ENCODE results near the gene EARS2. TPM values are rescaled to one million over a fixed set of nuclear protein-coding genes. Genes with fewer than 3 reads are reported as not detected.

The EARS2 gene
- total and polyA plus RNA-seq, 2 of the 8 experiments (the other 6 are each of a cell fraction or from before 2014, with no cell fraction given): 47.8 to 111 TPM

GRCh38 chr16:23539984-23540816 lies 16.9 kb downstream of the EARS2 start:
- no peak for FAIRE-seq
- no peak overlapping the region for H2BK120ac ChIP-seq (replicated peaks; ENCODE audit: low read depth, low read length)

More at GRCh38 chr16:23539984-23540816, 16.9 kb downstream of the EARS2 start:
- H2BK15ac ChIP-seq (ENCODE audit: low read length): no peak overlapping the region
- ChIA-PET CTCF (ENCODE audit: partially characterized antibody) (interaction anchor here (0.6 to 2.0 kb wide), 5 partner anchors 11 to 712 kb away, joined by 3 to 6 read pairs (median 3); partner anchors contain the start of gene NDUFAB1), POLR2A (ENCODE audit: partially characterized antibody) (interaction anchor here (1.1 to 1.8 kb wide), 5 partner anchors 11 to 48 kb away, joined by 3 to 8 read pairs (median 6); no protein-coding TSS in a partner anchor)
- H3K36me3 ChIP-seq (ENCODE audit: control insufficient read depth in 2 of 4, insufficient read depth in 4 of 4, low read length in 3 of 4): peaks cover 5 to 54% (median 30%) of the 10 kb centered on the region in 4 experiments
- no peak overlapping the region for H4K5ac ChIP-seq (ENCODE audit: insufficient read length, low read depth, low read length)
- H3K18ac ChIP-seq (ENCODE audit: extremely low read depth, low read length): no peak overlapping the region
- no peak overlapping the region for H3K23ac ChIP-seq (ENCODE audit: insufficient read length)
- H3K14ac ChIP-seq (ENCODE audit: insufficient read length): no peak overlapping the region
- no peak overlapping the region for H3K4ac ChIP-seq (replicated peaks; ENCODE audit: insufficient read length, low read depth, low read length)
- no peak overlapping the region for H3K27ac ChIP-seq (ENCODE audit: low read depth, low read length)
- H3K4me2 ChIP-seq (ENCODE audit: insufficient read depth in 1 of 2, low read depth in 2 of 2, low read length in 2 of 2): no peak overlapping the region
- H3K9me3 ChIP-seq (ENCODE audit: insufficient read depth in 2 of 2, low read depth in 1 of 2, low read length in 1 of 2): no peaks in the 10 kb centered on the region
- H3K79me2 ChIP-seq (ENCODE audit: control insufficient read depth in 1 of 2, insufficient read depth in 2 of 2, low read length in 2 of 2): no peaks in the 10 kb centered on the region
- H3K79me1 ChIP-seq (ENCODE audit: low read depth, low read length): no peaks in the 10 kb centered on the region
- TF ChIP-seq EZH2 (IDR thresholded peaks at IDR 0.05; ENCODE audit: low read depth, low read length, severe bottlenecking) (no peak), RBBP5 (IDR thresholded peaks at IDR 0.05; ENCODE audit: borderline replicate concordance, low read depth, low read length) (no peak), POU5F1 (IDR thresholded peaks at IDR 0.05; ENCODE audit: low read depth, low read length) (no peak), HDAC2 (IDR thresholded peaks at IDR 0.05; ENCODE audit: borderline replicate concordance in 1 of 2, low read depth in 2 of 2, low read length in 2 of 2) (no peak), NANOG (IDR thresholded peaks at IDR 0.05; ENCODE audit: insufficient read depth, low read depth, low read length, poor library complexity, severe bottlenecking) (no peak), POLR2AphosphoS5 (IDR thresholded peaks at IDR 0.05; ENCODE audit: low read depth, low read length) (no peak), SIX5 (IDR thresholded peaks at IDR 0.05; ENCODE audit: low read depth, low read length) (no peak), SIN3A (conservative IDR thresholded peaks at IDR 0.05 in 1 of 2, IDR thresholded peaks at IDR 0.05 in 1 of 2; ENCODE audit: low read depth in 1 of 2, low read length in 2 of 2) (no peak)
- no peaks in the 10 kb centered on the region for H3K23me2 ChIP-seq (ENCODE audit: low read depth, low read length)
- H4K20me1 ChIP-seq (replicated peaks in 1 of 2; ENCODE audit: control insufficient read depth in 1 of 2, insufficient read depth in 2 of 2, low read length in 2 of 2): peaks cover 0 to 3% of the 10 kb centered on the region in 2 experiments
- no peak overlapping the region for H2AK5ac ChIP-seq (ENCODE audit: low read depth, low read length)
- H4K91ac ChIP-seq (replicated peaks; ENCODE audit: insufficient read length, low read length): no peak overlapping the region
- no peak overlapping the region for H3K9ac ChIP-seq (replicated peaks in 1 of 4; ENCODE audit: extremely low read depth in 1 of 4, low read depth in 3 of 4, low read length in 3 of 4)
- H2BK20ac ChIP-seq (ENCODE audit: low read length): no peak overlapping the region
- no peak overlapping the region for H2BK12ac ChIP-seq (ENCODE audit: low read depth, low read length)
- no peak overlapping the region for H3K4me3 ChIP-seq (ENCODE audit: extremely low read depth in 1 of 4, insufficient read depth in 2 of 4, low read depth in 3 of 4, low read length in 4 of 4)
- H3K27me3 ChIP-seq (replicated peaks in 1 of 4; ENCODE audit: control insufficient read depth in 3 of 4, extremely low read depth in 1 of 4, insufficient read depth in 3 of 4, low read length in 3 of 4): no peaks in the 10 kb centered on the region
- H3K56ac ChIP-seq (replicated peaks; ENCODE audit: insufficient read length, low read depth, low read length): no peak overlapping the region
- no peak for DNase-seq (ENCODE audit: low read depth in 1 of 2, low spot score in 2 of 2)
- H4K8ac ChIP-seq (ENCODE audit: extremely low read depth, insufficient read depth, low read length): no peak overlapping the region
- WGBS, 2 experiments (ENCODE audit: extremely low coverage in 1 of 2, insufficient coverage in 1 of 2, insufficient read length in 1 of 2, insufficient replicate concordance in 2 of 2, low coverage in 1 of 2, low lambda C conversion rate in 2 of 2, missing lambda C conversion rate in 1 of 2): 91% methylated on average over 11 of the region's 11 CpGs; no CpG with 5 or more reads in 1 of the 2 experiments
- H2AFZ ChIP-seq (ENCODE audit: low read length): no peak overlapping the region
- H2BK5ac ChIP-seq (ENCODE audit: low read depth, low read length): no peak overlapping the region
- no peaks in the 10 kb centered on the region for H3K4me1 ChIP-seq (replicated peaks in 1 of 4; ENCODE audit: control insufficient read depth in 3 of 4, insufficient read depth in 4 of 4, low read length in 3 of 4)
